HepG2 (cell line): ENCODE measurements around the gene SPTBN4. TPM values are rescaled to one million over a fixed set of nuclear protein-coding genes. Genes with fewer than 3 reads are reported as not detected.

Experiments used
- ARNT ChIP-seq: fragments of 450-650 bp; IDR thresholded peaks from 2 replicates; pipeline ENCODE4 v1.6.1; 2017
- IRF2 ChIP-seq: IDR thresholded peaks from 2 replicates; pipeline ENCODE4 v1.6.1; 2018; ENCODE audit warnings: missing genetic modification reagents, missing compliant biosample characterization
- KLF9 ChIP-seq: IDR thresholded peaks from 2 replicates; pipeline ENCODE4 v1.6.1; 2016; ENCODE audit warnings: low read depth
- MIER3 ChIP-seq: IDR thresholded peaks from 2 replicates; pipeline ENCODE4 v1.6.1; 2016; ENCODE audit warnings: missing compliant biosample characterization, borderline replicate concordance
- NR2F6 ChIP-seq, 2 experiments: IDR thresholded peaks; 2 replicates each; pipeline ENCODE4 v1.6.1; 2016; ENCODE audit warnings: antibody characterized with exemption in 1 of 2, mild to moderate bottlenecking in 1 of 2
- POLR2A ChIP-seq, 2 experiments: IDR thresholded peaks; 2 replicates each; pipeline ENCODE4 v1.6.1; 2011; ENCODE audit warnings: low read depth in 2 of 2, low read length in 2 of 2, mild to moderate bottlenecking in 1 of 2, moderate library complexity in 1 of 2; ENCODE audit not compliant: insufficient read depth in 1 of 2
- POLR2G ChIP-seq: fragments of 200-400 bp; formaldehyde crosslinking; IDR thresholded peaks from 2 replicates; pipeline ENCODE4 v1.6.1; 2018; ENCODE audit warnings: mild to moderate bottlenecking, low read depth, low read length, moderate library complexity
- SP4 ChIP-seq: sonication (generic); formaldehyde crosslinking; IDR thresholded peaks from 2 replicates; pipeline ENCODE4 v1.8.1; 2023; ENCODE audit warnings: mild to moderate bottlenecking, missing genetic modification reagents
- TARDBP ChIP-seq: sonication (generic); formaldehyde crosslinking; IDR thresholded peaks from 2 replicates; pipeline ENCODE4 v1.8.0; 2022; ENCODE audit warnings: mild to moderate bottlenecking, missing genetic modification reagents
- THYN1 ChIP-seq: sonication (generic); formaldehyde crosslinking; IDR thresholded peaks from 2 replicates; pipeline ENCODE4 v1.8.1; 2023; ENCODE audit warnings: low read depth, mild to moderate bottlenecking, moderate library complexity, missing genetic modification reagents, borderline replicate concordance
- ZNF138 ChIP-seq: sonication (generic); formaldehyde crosslinking; IDR thresholded peaks from 2 replicates; pipeline ENCODE4 v1.5.0; 2020; ENCODE audit warnings: mild to moderate bottlenecking, low read depth, missing genetic modification reagents
- ZNF549 ChIP-seq: sonication (generic); formaldehyde crosslinking; IDR thresholded peaks from 2 replicates; pipeline ENCODE4 v1.5.0; 2020; ENCODE audit warnings: missing genetic modification reagents
- ZNF724P ChIP-seq: sonication (generic); formaldehyde crosslinking; IDR thresholded peaks from 2 replicates; pipeline ENCODE4 v1.8.0; 2022; ENCODE audit warnings: missing genetic modification reagents, borderline replicate concordance
- ZSCAN25 ChIP-seq: sonication (generic); formaldehyde crosslinking; IDR thresholded peaks from 2 replicates; pipeline ENCODE4 v1.8.0; 2022; ENCODE audit warnings: mild to moderate bottlenecking, missing genetic modification reagents
- polyA plus RNA-seq, 8 experiments: library from polyadenylated mRNA; depleted of rRNA in 3 of 8; stranded (reverse) in 7 of 8; unstranded in 1 of 8; fragments of >200 nt; fragmentation: Illumina TruSeq in 4 of 8; extraction: Trizol in 4 of 8; gene quantifications; 2 replicates each; pipeline versions ENCODE4 v1.2.1 to v1.2.3, GENCODE V29; 2011 to 2016; ENCODE audit warnings: low read depth in 4 of 8, missing spikeins in 1 of 8, mixed read lengths in 1 of 8; ENCODE audit not compliant: insufficient read depth in 1 of 8
- total RNA-seq, 5 experiments: library from RNA; depleted of rRNA; stranded (reverse); fragments of >200 nt; fragmentation: Illumina TruSeq; extraction: Trizol; gene quantifications; 2 replicates each; pipeline ENCODE4 v1.2.3, GENCODE V29; 2016; ENCODE audit warnings: low read depth in 1 of 5
- TF ChIP-seq, protein P1 (sequence below): sonication (generic); formaldehyde crosslinking; IDR thresholded peaks from 2 replicates; pipeline ENCODE4 v1.4.0; 2020; ENCODE audit warnings: mild to moderate bottlenecking, missing genetic modification reagents, borderline replicate concordance
- TF ChIP-seq, protein P2 (sequence below): sonication (generic); formaldehyde crosslinking; IDR thresholded peaks from 2 replicates; pipeline ENCODE4 v1.5.1; 2020; ENCODE audit warnings: missing genetic modification reagents, mild to moderate bottlenecking, borderline replicate concordance
- TF ChIP-seq, protein P3 (sequence below): sonication (generic); formaldehyde crosslinking; IDR thresholded peaks from 2 replicates; pipeline ENCODE4 v1.5.0; 2020; ENCODE audit warnings: missing genetic modification reagents, mild to moderate bottlenecking, borderline replicate concordance

Gene SPTBN4
- total and polyA plus RNA-seq, 2 of the 13 experiments (the other 11 are each of a cell fraction or from before 2014, with no cell fraction given): 0.11 TPM

DNA sequence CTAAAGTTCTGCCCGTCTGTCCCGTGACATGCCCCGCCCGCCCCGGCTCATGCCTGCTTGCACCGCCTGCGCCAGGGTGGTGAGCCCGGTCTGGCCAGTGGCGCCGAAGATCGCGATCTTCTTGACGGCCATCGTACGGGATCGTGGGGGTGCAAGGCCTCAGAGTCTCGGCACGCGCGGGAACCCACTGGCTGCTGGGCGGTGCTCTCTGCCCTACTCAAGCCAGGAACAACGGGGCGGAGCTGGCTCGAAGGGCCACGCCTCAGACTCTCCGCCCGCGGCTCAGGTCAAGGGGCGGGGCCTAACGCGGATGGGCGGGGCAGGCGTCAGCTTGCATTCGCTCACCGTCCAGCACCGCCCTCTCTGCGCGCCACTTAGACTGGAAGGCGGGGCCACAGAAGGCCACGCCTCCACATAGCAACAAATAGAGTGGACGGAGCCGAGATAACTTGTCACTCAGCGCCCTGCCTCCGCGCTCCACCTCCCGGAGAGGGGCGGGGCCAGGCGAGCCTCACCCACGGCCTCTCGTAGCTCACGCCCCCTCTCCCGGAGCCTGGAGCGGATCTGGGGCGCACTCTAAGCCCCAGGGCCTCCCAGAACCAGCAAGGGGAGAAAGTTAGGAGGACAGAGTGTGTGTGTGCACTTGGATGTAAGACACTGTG, 1.1 kb upstream of the SPTBN4 start, which contains the start of gene BLVRB (continued):
- TF ChIP-seq, protein P1, sequence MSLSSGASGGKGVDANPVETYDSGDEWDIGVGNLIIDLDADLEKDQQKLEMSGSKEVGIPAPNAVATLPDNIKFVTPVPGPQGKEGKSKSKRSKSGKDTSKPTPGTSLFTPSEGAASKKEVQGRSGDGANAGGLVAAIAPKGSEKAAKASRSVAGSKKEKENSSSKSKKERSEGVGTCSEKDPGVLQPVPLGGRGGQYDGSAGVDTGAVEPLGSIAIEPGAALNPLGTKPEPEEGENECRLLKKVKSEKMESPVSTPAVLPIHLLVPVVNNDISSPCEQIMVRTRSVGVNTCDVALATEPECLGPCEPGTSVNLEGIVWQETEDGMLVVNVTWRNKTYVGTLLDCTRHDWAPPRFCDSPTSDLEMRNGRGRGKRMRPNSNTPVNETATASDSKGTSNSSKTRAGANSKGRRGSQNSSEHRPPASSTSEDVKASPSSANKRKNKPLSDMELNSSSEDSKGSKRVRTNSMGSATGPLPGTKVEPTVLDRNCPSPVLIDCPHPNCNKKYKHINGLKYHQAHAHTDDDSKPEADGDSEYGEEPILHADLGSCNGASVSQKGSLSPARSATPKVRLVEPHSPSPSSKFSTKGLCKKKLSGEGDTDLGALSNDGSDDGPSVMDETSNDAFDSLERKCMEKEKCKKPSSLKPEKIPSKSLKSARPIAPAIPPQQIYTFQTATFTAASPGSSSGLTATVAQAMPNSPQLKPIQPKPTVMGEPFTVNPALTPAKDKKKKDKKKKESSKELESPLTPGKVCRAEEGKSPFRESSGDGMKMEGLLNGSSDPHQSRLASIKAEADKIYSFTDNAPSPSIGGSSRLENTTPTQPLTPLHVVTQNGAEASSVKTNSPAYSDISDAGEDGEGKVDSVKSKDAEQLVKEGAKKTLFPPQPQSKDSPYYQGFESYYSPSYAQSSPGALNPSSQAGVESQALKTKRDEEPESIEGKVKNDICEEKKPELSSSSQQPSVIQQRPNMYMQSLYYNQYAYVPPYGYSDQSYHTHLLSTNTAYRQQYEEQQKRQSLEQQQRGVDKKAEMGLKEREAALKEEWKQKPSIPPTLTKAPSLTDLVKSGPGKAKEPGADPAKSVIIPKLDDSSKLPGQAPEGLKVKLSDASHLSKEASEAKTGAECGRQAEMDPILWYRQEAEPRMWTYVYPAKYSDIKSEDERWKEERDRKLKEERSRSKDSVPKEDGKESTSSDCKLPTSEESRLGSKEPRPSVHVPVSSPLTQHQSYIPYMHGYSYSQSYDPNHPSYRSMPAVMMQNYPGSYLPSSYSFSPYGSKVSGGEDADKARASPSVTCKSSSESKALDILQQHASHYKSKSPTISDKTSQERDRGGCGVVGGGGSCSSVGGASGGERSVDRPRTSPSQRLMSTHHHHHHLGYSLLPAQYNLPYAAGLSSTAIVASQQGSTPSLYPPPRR: peak; percentile 22; the same call in 1 of the 2 replicates
- TF ChIP-seq IRF2 (peak; percentile 51; the same call in 1 of the 2 replicates), THYN1 (CRISPR knock-in tag) (no peak), ZSCAN25 (CRISPR knock-in tag) (no peak), KLF9 (no peak; the same call in 1 of the 2 replicates), ZNF549 (CRISPR knock-in tag) (no peak), ZNF724P (CRISPR knock-in tag) (0 out of 2 replicates have a peak, but pooled peaks have one; percentile 43), SP4 (peak; percentile 98), TARDBP (CRISPR knock-in tag) (peak; percentile 62), ZNF138 (CRISPR knock-in tag) (0 out of 2 replicates have a peak, but pooled peaks have one; percentile 33), ARNT (no peak), MIER3 (CRISPR knock-in tag) (peak; percentile 59; the same call in 1 of the 2 replicates), POLR2G (peak; percentile 64; the same call in 1 of the 2 replicates), NR2F6 (IDR thresholded peaks at IDR 0.05) (no peak), NR2F6 (CRISPR knock-in tag; IDR thresholded peaks at IDR 0.05) (peak; percentile 49; the same call in 1 of the 2 replicates), POLR2A (IDR thresholded peaks at IDR 0.05; ENCODE audit: insufficient read depth in 1 of 2, low read depth in 2 of 2, low read length in 2 of 2) (peak; percentile 44 to 92; a peak in 2 of 4 replicates)
- TF ChIP-seq, protein P2, sequence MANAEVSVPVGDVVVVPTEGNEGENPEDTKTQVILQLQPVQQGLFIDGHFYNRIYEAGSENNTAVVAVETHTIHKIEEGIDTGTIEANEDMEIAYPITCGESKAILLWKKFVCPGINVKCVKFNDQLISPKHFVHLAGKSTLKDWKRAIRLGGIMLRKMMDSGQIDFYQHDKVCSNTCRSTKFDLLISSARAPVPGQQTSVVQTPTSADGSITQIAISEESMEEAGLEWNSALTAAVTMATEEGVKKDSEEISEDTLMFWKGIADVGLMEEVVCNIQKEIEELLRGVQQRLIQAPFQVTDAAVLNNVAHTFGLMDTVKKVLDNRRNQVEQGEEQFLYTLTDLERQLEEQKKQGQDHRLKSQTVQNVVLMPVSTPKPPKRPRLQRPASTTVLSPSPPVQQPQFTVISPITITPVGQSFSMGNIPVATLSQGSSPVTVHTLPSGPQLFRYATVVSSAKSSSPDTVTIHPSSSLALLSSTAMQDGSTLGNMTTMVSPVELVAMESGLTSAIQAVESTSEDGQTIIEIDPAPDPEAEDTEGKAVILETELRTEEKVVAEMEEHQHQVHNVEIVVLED (CRISPR knock-in tag): peak; percentile 73; the same call in 1 of the 2 replicates
- TF ChIP-seq, protein P3, sequence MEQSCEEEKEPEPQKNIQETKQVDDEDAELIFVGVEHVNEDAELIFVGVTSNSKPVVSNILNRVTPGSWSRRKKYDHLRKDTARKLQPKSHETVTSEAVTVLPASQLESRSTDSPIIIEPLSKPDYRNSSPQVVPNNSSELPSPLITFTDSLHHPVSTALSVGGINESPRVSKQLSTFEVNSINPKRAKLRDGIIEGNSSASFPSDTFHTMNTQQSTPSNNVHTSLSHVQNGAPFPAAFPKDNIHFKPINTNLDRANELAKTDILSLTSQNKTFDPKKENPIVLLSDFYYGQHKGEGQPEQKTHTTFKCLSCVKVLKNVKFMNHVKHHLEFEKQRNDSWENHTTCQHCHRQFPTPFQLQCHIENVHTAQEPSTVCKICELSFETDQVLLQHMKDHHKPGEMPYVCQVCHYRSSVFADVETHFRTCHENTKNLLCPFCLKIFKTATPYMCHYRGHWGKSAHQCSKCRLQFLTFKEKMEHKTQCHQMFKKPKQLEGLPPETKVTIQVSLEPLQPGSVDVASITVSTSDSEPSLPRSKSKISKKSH: peak; percentile 82; the same call in 1 of the 2 replicates
